HepG2 (cell line): ENCODE measurements around the gene AP2B1. TPM values are rescaled to one million over a fixed set of nuclear protein-coding genes. Genes with fewer than 3 reads are reported as not detected.

ENCODE experiments used
- CBX2 ChIP-seq, 2 experiments: fragments of 200-600 bp in 1 of 2; sonication (generic); formaldehyde crosslinking in 1 of 2; IDR thresholded peaks; 2 replicates each; pipeline versions ENCODE4 v1.7.0 to v1.8.1; 2018 to 2022; ENCODE audit warnings: low read depth in 2 of 2, low read length in 1 of 2, mild to moderate bottlenecking in 1 of 2, missing genetic modification reagents in 1 of 2
- FOXA1 ChIP-seq, 2 experiments: fragments of 450-650 bp in 1 of 2; sonication (generic) in 1 of 2; formaldehyde crosslinking in 1 of 2; IDR thresholded peaks; 2 replicates each; pipeline versions ENCODE4 v1.4.0 to v1.6.1; 2016 to 2020; ENCODE audit warnings: missing genetic modification reagents in 1 of 2
- FOXJ3 ChIP-seq: sonication (generic); formaldehyde crosslinking; IDR thresholded peaks from 2 replicates; pipeline ENCODE4 v1.4.0; 2020; ENCODE audit warnings: missing genetic modification reagents, mild to moderate bottlenecking, borderline replicate concordance
- GATAD2A ChIP-seq: IDR thresholded peaks from 2 replicates; pipeline ENCODE4 v1.6.1; 2016
- GTF2F1 ChIP-seq: fragments of 150-350 bp; IDR thresholded peaks from 2 replicates; pipeline ENCODE4 v1.6.1; 2014; ENCODE audit warnings: low read length
- JUNB ChIP-seq: sonication (generic); formaldehyde crosslinking; IDR thresholded peaks from 2 replicates; pipeline ENCODE4 v1.8.0; 2022; ENCODE audit warnings: missing genetic modification reagents, mild to moderate bottlenecking, borderline replicate concordance
- MYPOP ChIP-seq: sonication (generic); formaldehyde crosslinking; IDR thresholded peaks from 2 replicates; pipeline ENCODE4 v1.8.1; 2023; ENCODE audit warnings: mild to moderate bottlenecking, moderate library complexity, missing genetic modification reagents
- MZF1 ChIP-seq: sonication (generic); formaldehyde crosslinking; IDR thresholded peaks from 2 replicates; pipeline ENCODE4 v1.8.1; 2023; ENCODE audit warnings: mild to moderate bottlenecking, missing genetic modification reagents, borderline replicate concordance
- NCOA1 ChIP-seq: sonication (generic); formaldehyde crosslinking; IDR thresholded peaks from 2 replicates; pipeline ENCODE4 v1.9.0; 2021; ENCODE audit warnings: missing genetic modification reagents
- SMARCE1 ChIP-seq: fragments of 450-650 bp; IDR thresholded peaks from 2 replicates; pipeline ENCODE4 v1.6.1; 2017; ENCODE audit warnings: borderline replicate concordance
- TCF7 ChIP-seq: sonication (generic); IDR thresholded peaks from 2 replicates; pipeline ENCODE4 v1.6.1; 2016; ENCODE audit warnings: antibody characterized with exemption, low read depth
- TOE1 ChIP-seq: sonication (generic); formaldehyde crosslinking; IDR thresholded peaks from 2 replicates; pipeline ENCODE4 v1.4.0; 2020; ENCODE audit warnings: mild to moderate bottlenecking, missing genetic modification reagents
- ZFP41 ChIP-seq: sonication (generic); formaldehyde crosslinking; IDR thresholded peaks from 2 replicates; pipeline ENCODE4 v1.4.0; 2020; ENCODE audit warnings: mild to moderate bottlenecking, missing genetic modification reagents, borderline replicate concordance
- ZNF296 ChIP-seq: sonication (generic); formaldehyde crosslinking; conservative IDR thresholded peaks from 2 replicates; pipeline ENCODE4 v1.5.0; 2020; ENCODE audit warnings: mild to moderate bottlenecking, missing genetic modification reagents
- ZNF30 ChIP-seq: sonication (generic); formaldehyde crosslinking; IDR thresholded peaks from 2 replicates; pipeline ENCODE4 v1.5.0; 2020; ENCODE audit warnings: mild to moderate bottlenecking, missing genetic modification reagents
- ZNF354B ChIP-seq: sonication (generic); formaldehyde crosslinking; IDR thresholded peaks from 2 replicates; pipeline ENCODE4 v1.8.0; 2022; ENCODE audit warnings: mild to moderate bottlenecking, missing genetic modification reagents
- ZNF598 ChIP-seq: sonication (generic); formaldehyde crosslinking; IDR thresholded peaks from 2 replicates; pipeline ENCODE4 v1.5.1; 2020; ENCODE audit warnings: mild to moderate bottlenecking, missing genetic modification reagents, borderline replicate concordance
- ZNF883 ChIP-seq: sonication (generic); formaldehyde crosslinking; IDR thresholded peaks from 2 replicates; pipeline ENCODE4 v1.5.1; 2020; ENCODE audit warnings: mild to moderate bottlenecking, missing genetic modification reagents; ENCODE audit errors: not compliant biosample characterization
- polyA plus RNA-seq, 8 experiments: library from polyadenylated mRNA; depleted of rRNA in 3 of 8; stranded (reverse) in 7 of 8; unstranded in 1 of 8; fragments of >200 nt; fragmentation: Illumina TruSeq in 4 of 8; extraction: Trizol in 4 of 8; gene quantifications; 2 replicates each; pipeline versions ENCODE4 v1.2.1 to v1.2.3, GENCODE V29; 2011 to 2016; ENCODE audit warnings: low read depth in 4 of 8, missing spikeins in 1 of 8, mixed read lengths in 1 of 8; ENCODE audit not compliant: insufficient read depth in 1 of 8
- total RNA-seq, 5 experiments: library from RNA; depleted of rRNA; stranded (reverse); fragments of >200 nt; fragmentation: Illumina TruSeq; extraction: Trizol; gene quantifications; 2 replicates each; pipeline ENCODE4 v1.2.3, GENCODE V29; 2016; ENCODE audit warnings: low read depth in 1 of 5
- TF ChIP-seq, protein P1 (sequence below): sonication (generic); formaldehyde crosslinking; IDR thresholded peaks from 2 replicates; pipeline ENCODE4 v1.4.0; 2020; ENCODE audit warnings: missing genetic modification reagents, borderline replicate concordance
- TF ChIP-seq, protein P2 (sequence below): sonication (generic); formaldehyde crosslinking; IDR thresholded peaks from 2 replicates; pipeline ENCODE4 v1.4.0; 2020; ENCODE audit warnings: missing genetic modification reagents, borderline replicate concordance
- TF ChIP-seq, protein P3 (sequence below): sonication (generic); formaldehyde crosslinking; IDR thresholded peaks from 2 replicates; pipeline ENCODE4 v1.8.1; 2023; ENCODE audit warnings: mild to moderate bottlenecking, missing genetic modification reagents

Gene AP2B1
- total and polyA plus RNA-seq, 2 of the 13 experiments (the other 11 are each of a cell fraction or from before 2014, with no cell fraction given): 23.8 to 71.3 TPM

GRCh38 chr17:35578197-35578928 lies 8.8 kb upstream of the AP2B1 start, which contains the start of gene PEX12 (continued):
- TF ChIP-seq, protein P1, sequence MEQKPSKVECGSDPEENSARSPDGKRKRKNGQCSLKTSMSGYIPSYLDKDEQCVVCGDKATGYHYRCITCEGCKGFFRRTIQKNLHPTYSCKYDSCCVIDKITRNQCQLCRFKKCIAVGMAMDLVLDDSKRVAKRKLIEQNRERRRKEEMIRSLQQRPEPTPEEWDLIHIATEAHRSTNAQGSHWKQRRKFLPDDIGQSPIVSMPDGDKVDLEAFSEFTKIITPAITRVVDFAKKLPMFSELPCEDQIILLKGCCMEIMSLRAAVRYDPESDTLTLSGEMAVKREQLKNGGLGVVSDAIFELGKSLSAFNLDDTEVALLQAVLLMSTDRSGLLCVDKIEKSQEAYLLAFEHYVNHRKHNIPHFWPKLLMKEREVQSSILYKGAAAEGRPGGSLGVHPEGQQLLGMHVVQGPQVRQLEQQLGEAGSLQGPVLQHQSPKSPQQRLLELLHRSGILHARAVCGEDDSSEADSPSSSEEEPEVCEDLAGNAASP (CRISPR knock-in tag): peak; percentile 65; the same call in 1 of the 2 replicates
- TF ChIP-seq ZFP41 (CRISPR knock-in tag) (no peak), TOE1 (CRISPR knock-in tag) (no peak), ZNF296 (CRISPR knock-in tag) (no peak), FOXA1 (IDR thresholded peaks at IDR 0.05) (no peak), FOXA1 (CRISPR knock-in tag; IDR thresholded peaks at IDR 0.05) (no peak), ZNF30 (0 out of 2 replicates have a peak, but pooled peaks have one; percentile 60), GTF2F1 (no peak), ZNF883 (no peak), ZNF354B (CRISPR knock-in tag) (no peak), JUNB (CRISPR knock-in tag) (no peak; the same call in 1 of the 2 replicates), FOXJ3 (CRISPR knock-in tag) (no peak; the same call in 1 of the 2 replicates), NCOA1 (CRISPR knock-in tag) (no peak), SMARCE1 (no peak), CBX2 (IDR thresholded peaks at IDR 0.05; ENCODE audit: low read depth, low read length) (no peak), CBX2 (CRISPR knock-in tag; IDR thresholded peaks at IDR 0.05; ENCODE audit: low read depth) (no peak), ZNF598 (CRISPR knock-in tag) (no peak; the same call in 1 of the 2 replicates), MYPOP (CRISPR knock-in tag) (peak; percentile 81), TCF7 (no peak), GATAD2A (CRISPR knock-in tag) (peak; percentile 71), MZF1 (no peak)
- TF ChIP-seq, protein P2, sequence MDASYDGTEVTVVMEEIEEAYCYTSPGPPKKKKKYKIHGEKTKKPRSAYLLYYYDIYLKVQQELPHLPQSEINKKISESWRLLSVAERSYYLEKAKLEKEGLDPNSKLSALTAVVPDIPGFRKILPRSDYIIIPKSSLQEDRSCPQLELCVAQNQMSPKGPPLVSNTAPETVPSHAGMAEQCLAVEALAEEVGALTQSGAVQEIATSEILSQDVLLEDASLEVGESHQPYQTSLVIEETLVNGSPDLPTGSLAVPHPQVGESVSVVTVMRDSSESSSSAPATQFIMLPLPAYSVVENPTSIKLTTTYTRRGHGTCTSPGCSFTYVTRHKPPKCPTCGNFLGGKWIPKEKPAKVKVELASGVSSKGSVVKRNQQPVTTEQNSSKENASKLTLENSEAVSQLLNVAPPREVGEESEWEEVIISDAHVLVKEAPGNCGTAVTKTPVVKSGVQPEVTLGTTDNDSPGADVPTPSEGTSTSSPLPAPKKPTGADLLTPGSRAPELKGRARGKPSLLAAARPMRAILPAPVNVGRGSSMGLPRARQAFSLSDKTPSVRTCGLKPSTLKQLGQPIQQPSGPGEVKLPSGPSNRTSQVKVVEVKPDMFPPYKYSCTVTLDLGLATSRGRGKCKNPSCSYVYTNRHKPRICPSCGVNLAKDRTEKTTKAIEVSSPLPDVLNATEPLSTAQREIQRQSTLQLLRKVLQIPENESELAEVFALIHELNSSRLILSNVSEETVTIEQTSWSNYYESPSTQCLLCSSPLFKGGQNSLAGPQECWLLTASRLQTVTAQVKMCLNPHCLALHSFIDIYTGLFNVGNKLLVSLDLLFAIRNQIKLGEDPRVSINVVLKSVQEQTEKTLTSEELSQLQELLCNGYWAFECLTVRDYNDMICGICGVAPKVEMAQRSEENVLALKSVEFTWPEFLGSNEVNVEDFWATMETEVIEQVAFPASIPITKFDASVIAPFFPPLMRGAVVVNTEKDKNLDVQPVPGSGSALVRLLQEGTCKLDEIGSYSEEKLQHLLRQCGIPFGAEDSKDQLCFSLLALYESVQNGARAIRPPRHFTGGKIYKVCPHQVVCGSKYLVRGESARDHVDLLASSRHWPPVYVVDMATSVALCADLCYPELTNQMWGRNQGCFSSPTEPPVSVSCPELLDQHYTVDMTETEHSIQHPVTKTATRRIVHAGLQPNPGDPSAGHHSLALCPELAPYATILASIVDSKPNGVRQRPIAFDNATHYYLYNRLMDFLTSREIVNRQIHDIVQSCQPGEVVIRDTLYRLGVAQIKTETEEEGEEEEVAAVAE: peak; percentile 30; the same call in 1 of the 2 replicates
- TF ChIP-seq, protein P3, sequence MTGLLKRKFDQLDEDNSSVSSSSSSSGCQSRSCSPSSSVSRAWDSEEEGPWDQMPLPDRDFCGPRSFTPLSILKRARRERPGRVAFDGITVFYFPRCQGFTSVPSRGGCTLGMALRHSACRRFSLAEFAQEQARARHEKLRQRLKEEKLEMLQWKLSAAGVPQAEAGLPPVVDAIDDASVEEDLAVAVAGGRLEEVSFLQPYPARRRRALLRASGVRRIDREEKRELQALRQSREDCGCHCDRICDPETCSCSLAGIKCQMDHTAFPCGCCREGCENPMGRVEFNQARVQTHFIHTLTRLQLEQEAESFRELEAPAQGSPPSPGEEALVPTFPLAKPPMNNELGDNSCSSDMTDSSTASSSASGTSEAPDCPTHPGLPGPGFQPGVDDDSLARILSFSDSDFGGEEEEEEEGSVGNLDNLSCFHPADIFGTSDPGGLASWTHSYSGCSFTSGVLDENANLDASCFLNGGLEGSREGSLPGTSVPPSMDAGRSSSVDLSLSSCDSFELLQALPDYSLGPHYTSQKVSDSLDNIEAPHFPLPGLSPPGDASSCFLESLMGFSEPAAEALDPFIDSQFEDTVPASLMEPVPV (CRISPR knock-in tag): 0 out of 2 replicates have a peak, but pooled peaks have one; percentile 1
